Lower leg skin (tissue), 3 donors: ENCODE results near the gene GNAS-AS1.

Experiments
- POLR2A ChIP-seq, 2 donors: fragments of 450-650 bp; IDR thresholded peaks; one replicate each; pipeline ENCODE4 v1.6.1; 2016 to 2017; ENCODE audit warnings: antibody characterized with exemption in 2 of 2, mild to moderate bottlenecking in 1 of 2, moderate library complexity in 1 of 2
- TF ChIP-seq, protein P1 (sequence below), 3 donors: fragments of 450-650 bp; IDR thresholded peaks; one replicate each; pipeline ENCODE4 v1.5.1; 2016; ENCODE audit warnings: antibody characterized with exemption in 3 of 3, mild to moderate bottlenecking in 3 of 3, moderate library complexity in 2 of 3

DNA sequence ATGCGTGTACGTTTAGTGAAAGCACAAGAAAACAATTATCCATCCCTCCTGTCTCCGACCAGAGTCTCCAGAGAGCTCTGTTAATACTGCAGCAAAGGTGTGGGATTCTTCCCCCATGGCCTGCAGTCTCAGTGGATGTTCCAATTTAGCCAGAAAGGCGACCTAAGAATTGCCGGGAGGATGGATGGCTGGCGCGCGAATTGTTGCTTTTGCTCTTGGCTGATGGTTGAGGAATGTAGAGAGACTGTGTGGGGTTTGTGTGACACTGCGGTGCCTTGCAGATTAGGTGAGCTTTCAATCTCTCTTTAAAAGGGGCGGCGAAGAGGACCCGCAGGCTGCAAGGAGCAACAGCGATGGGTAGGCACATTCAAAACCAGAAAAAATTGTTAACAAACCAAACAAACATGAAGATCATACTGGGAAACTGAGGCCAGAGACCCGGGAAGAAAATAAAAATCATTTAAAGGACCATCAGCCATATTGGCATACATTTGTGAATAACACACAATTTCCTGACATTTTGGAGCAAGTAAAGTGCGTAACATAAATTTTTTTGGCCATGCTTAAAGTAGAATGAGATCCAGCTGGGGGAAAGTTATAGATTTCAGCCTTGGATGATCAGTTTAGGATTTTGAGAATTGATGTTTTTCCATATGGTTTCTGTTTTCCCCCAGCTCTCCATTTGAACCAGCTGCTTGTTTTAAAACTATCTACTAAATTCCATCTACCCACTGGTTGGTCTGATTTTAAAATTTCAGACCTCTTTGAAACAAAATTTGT lies 48.1 kb upstream of the GNAS-AS1 start:
- TF ChIP-seq, protein P1, sequence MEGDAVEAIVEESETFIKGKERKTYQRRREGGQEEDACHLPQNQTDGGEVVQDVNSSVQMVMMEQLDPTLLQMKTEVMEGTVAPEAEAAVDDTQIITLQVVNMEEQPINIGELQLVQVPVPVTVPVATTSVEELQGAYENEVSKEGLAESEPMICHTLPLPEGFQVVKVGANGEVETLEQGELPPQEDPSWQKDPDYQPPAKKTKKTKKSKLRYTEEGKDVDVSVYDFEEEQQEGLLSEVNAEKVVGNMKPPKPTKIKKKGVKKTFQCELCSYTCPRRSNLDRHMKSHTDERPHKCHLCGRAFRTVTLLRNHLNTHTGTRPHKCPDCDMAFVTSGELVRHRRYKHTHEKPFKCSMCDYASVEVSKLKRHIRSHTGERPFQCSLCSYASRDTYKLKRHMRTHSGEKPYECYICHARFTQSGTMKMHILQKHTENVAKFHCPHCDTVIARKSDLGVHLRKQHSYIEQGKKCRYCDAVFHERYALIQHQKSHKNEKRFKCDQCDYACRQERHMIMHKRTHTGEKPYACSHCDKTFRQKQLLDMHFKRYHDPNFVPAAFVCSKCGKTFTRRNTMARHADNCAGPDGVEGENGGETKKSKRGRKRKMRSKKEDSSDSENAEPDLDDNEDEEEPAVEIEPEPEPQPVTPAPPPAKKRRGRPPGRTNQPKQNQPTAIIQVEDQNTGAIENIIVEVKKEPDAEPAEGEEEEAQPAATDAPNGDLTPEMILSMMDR (IDR thresholded peaks at IDR 0.05) = no peak
- TF ChIP-seq POLR2A (IDR thresholded peaks at IDR 0.05) = no peak
